ENCODE measurements around the gene PLOD1. TPM values are rescaled to one million over a fixed set of nuclear protein-coding genes. Genes with fewer than 3 reads are reported as not detected.

PLOD1 gene
- total RNA-seq, 4 donors from 2014 or later = 34.4 to 95.1 (median 72.7) TPM

- no peak for TF ChIP-seq CTCF (IDR thresholded peaks at IDR 0.05; ENCODE audit: low read depth)
These were observed 27.0 kb upstream of the PLOD1 start for GRCh38 chr1:11907275-11908094.

- TF ChIP-seq CTCF (IDR thresholded peaks at IDR 0.05; ENCODE audit: low read depth) = no peak
These were observed 26.3 kb upstream of the PLOD1 start for GRCh38 chr1:11908095-11908675.

- TF ChIP-seq CTCF (IDR thresholded peaks at IDR 0.05; ENCODE audit: low read depth) = no peak
These were observed 22.5 kb upstream of the PLOD1 start for GRCh38 chr1:11912000-11912399.

GRCh38 chr1:11913291-11913690 is 21.2 kb upstream of the PLOD1 start:
- no peak for TF ChIP-seq CTCF (IDR thresholded peaks at IDR 0.05; ENCODE audit: low read depth)

- no peak for TF ChIP-seq CTCF (IDR thresholded peaks at IDR 0.05; ENCODE audit: low read depth)
These were observed 20.5 kb upstream of the PLOD1 start for GRCh38 chr1:11914024-11914423.

GRCh38 chr1:11918799-11919519 is 15.6 kb upstream of the PLOD1 start:
- no peak for TF ChIP-seq CTCF (IDR thresholded peaks at IDR 0.05; ENCODE audit: low read depth)

- TF ChIP-seq CTCF (IDR thresholded peaks at IDR 0.05; ENCODE audit: low read depth) = no peak
These were observed 14.9 kb upstream of the PLOD1 start for GRCh38 chr1:11919621-11920020.
